KMS-11 (cell line): ENCODE measurements around the gene PCCA.

ENCODE experiments used
- H2AFZ ChIP-seq: fragments of 200-600 bp; sonication (generic); 2 replicates; pipeline ENCODE4 v1.6.1; 2016; ENCODE audit warnings: antibody characterized with exemption, mixed run types, low read depth
- H3K27ac ChIP-seq: fragments of 200-600 bp; sonication (generic); 2 replicates; pipeline ENCODE4 v1.6.1; 2016; ENCODE audit warnings: mild to moderate bottlenecking, mixed run types
- H3K27me3 ChIP-seq: fragments of 200-600 bp; sonication (generic); 2 replicates; pipeline ENCODE4 v1.6.1; 2017; ENCODE audit warnings: mild to moderate bottlenecking, low read depth, mixed run types, moderate library complexity; ENCODE audit not compliant: insufficient read depth
- H3K36me3 ChIP-seq: fragments of 200-600 bp; sonication (generic); 2 replicates; pipeline ENCODE4 v1.6.1; 2017; ENCODE audit warnings: mild to moderate bottlenecking, mixed run types; ENCODE audit not compliant: insufficient read depth
- H3K4me1 ChIP-seq: fragments of 200-600 bp; sonication (generic); 2 replicates; pipeline ENCODE4 v1.6.1; 2016; ENCODE audit warnings: mild to moderate bottlenecking, low read depth, mixed run types; ENCODE audit not compliant: poor library complexity, severe bottlenecking
- H3K4me2 ChIP-seq: fragments of 200-600 bp; sonication (generic); 2 replicates; pipeline ENCODE4 v1.7.0; 2016; ENCODE audit warnings: mild to moderate bottlenecking, mixed run types
- H3K4me3 ChIP-seq: fragments of 200-600 bp; sonication (generic); IDR thresholded peaks from 2 replicates; pipeline ENCODE4 v1.6.1; 2017; ENCODE audit warnings: low read depth, low read length, mixed read lengths; ENCODE audit not compliant: insufficient read depth
- H3K79me2 ChIP-seq: fragments of 200-600 bp; sonication (generic); 2 replicates; pipeline ENCODE4 v1.6.1; 2016; ENCODE audit warnings: low read depth, mixed run types; ENCODE audit not compliant: insufficient read depth
- H3K9ac ChIP-seq: fragments of 200-600 bp; sonication (generic); 2 replicates; pipeline ENCODE4 v1.6.1; 2016; ENCODE audit warnings: mild to moderate bottlenecking, mixed run types
- H4K20me1 ChIP-seq: fragments of 200-600 bp; sonication (generic); 2 replicates; pipeline ENCODE4 v1.6.1; 2016; ENCODE audit warnings: mild to moderate bottlenecking, mixed run types; ENCODE audit not compliant: insufficient read depth
- TF ChIP-seq, protein P1 (sequence below): fragments of 200-600 bp; sonication (generic); conservative IDR thresholded peaks from 2 replicates; pipeline ENCODE4 v1.6.1; 2017; ENCODE audit warnings: low read depth, mild to moderate bottlenecking, antibody characterized with exemption, low read length, moderate library complexity, mixed read lengths

The PCCA gene

DNA sequence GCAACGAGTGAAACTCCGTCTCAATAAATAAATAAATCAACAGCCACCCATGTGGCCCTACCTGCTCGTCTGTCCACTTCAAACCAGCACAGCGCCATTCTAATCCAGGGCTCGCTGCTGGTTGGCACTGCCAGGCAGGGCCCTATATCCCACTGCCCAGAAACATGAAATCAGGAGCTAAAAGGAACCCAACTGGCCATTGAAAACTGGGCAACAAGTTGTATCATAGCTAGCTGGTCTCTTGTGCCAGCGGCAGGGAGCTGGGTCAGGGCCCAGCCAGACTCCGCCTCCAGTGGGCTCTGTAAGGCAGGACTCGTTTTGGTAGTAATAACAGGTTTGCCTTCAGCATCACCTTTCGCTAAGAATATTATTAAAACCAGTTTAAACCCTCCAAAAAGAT, 460.4 kb downstream of the PCCA start:
- no peak overlapping the region for H3K27ac ChIP-seq
- TF ChIP-seq, protein P1, sequence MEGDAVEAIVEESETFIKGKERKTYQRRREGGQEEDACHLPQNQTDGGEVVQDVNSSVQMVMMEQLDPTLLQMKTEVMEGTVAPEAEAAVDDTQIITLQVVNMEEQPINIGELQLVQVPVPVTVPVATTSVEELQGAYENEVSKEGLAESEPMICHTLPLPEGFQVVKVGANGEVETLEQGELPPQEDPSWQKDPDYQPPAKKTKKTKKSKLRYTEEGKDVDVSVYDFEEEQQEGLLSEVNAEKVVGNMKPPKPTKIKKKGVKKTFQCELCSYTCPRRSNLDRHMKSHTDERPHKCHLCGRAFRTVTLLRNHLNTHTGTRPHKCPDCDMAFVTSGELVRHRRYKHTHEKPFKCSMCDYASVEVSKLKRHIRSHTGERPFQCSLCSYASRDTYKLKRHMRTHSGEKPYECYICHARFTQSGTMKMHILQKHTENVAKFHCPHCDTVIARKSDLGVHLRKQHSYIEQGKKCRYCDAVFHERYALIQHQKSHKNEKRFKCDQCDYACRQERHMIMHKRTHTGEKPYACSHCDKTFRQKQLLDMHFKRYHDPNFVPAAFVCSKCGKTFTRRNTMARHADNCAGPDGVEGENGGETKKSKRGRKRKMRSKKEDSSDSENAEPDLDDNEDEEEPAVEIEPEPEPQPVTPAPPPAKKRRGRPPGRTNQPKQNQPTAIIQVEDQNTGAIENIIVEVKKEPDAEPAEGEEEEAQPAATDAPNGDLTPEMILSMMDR = no peak
- H3K4me3 ChIP-seq = no peak overlapping the region
- H3K4me1 ChIP-seq = no peaks in the 10 kb centered on the region
- H3K4me2 ChIP-seq = no peak overlapping the region
- H3K79me2 ChIP-seq = no peaks in the 10 kb centered on the region
- no peaks in the 10 kb centered on the region for H3K27me3 ChIP-seq
- no peak overlapping the region for H2AFZ ChIP-seq
- no peaks in the 10 kb centered on the region for H3K36me3 ChIP-seq
- no peak overlapping the region for H3K9ac ChIP-seq
- H4K20me1 ChIP-seq = no peaks in the 10 kb centered on the region

DNA sequence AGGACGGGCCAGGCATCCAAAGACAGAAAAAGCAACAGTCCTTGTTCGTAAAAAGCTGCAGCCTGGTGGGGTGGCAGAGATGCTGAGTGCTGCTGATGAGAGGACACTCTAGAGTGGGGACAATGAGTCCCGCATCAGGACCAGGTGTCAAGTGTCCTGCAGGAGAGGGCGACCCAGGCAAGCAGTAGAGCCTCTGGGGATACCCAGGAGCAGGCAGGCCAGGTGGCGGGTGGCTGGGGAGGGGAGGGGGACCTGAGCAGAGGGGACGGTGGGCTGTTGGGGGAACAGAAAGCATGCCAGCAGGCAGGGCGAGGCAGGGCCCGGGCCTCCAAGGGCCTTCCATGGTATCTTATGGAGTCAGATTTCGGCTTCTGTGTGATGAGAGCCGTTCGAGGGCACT, 463.9 kb downstream of the PCCA start:
- H4K20me1 ChIP-seq = no peaks in the 10 kb centered on the region
- H3K4me2 ChIP-seq = no peak overlapping the region
- TF ChIP-seq, protein P1 = no peak
- H3K4me3 ChIP-seq = no peak overlapping the region
- no peaks in the 10 kb centered on the region for H3K79me2 ChIP-seq
- no peak overlapping the region for H3K27ac ChIP-seq
- H2AFZ ChIP-seq = no peak overlapping the region
- H3K27me3 ChIP-seq = no peaks in the 10 kb centered on the region
- H3K9ac ChIP-seq = no peak overlapping the region
- no peaks in the 10 kb centered on the region for H3K4me1 ChIP-seq
- H3K36me3 ChIP-seq = no peaks in the 10 kb centered on the region

DNA sequence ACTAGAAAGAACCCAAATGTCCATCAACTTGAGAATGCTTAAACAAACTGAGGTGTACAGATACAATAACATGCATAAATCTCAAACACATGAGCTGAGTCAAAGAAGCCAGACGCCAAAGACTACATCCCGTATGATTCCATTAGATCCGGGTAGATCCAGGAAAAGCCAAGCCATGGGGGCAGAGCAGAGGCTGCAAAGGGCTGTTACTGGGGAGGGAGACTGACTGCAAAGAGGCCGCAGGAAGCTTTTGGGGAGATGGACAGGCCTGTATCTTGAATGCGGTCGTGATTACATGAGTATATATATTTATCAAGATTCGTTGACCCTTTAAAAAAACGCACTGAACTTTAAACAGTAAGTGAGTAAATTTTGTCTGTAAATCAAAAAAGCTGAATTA, 471.0 kb downstream of the PCCA start:
- Histone ChIP-seq H3K4me2 (no peak overlapping the region), H2AFZ (no peak overlapping the region), H3K4me1 (peaks cover 16% of the 10 kb centered on the region), H3K79me2 (no peaks in the 10 kb centered on the region), H3K27me3 (no peaks in the 10 kb centered on the region), H4K20me1 (no peaks in the 10 kb centered on the region), H3K9ac (no peak overlapping the region), H3K4me3 (no peak overlapping the region), H3K27ac (no peak overlapping the region), H3K36me3 (no peaks in the 10 kb centered on the region)
- TF ChIP-seq, protein P1 = no peak

DNA sequence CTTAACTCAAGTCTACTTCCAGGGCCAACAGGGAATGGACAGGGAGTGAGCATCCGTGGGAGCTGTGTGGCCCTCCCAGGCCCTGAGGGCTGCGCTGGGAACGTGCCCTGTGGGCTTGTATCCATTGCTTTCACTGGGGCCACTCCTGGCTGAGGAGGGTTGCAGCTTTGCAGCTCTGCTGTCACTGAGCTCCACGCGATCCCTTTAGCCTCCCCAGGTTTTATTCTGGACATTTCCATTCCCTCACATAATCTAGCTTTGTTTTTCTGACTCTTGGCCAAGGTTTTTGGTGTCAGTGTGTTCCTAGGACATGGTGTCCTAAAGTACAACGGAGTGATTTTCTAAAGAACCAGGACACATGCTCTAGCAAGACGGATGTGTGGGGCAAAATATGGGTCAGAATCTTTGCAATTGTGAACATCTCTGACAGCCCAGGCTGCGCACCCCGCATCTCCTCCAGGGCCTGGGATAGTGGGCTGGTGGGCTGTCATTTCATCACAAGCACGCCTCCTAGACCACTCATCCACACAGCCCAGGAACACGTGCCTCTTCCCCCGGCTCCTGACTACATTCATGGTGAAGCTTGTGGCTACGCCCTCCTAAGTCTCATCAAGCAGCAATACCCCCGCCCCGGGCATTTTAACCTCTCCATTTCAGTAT, 471.7 kb downstream of the PCCA start:
- Histone ChIP-seq H3K27ac (no peak overlapping the region), H2AFZ (no peak overlapping the region), H3K4me2 (no peak overlapping the region), H3K9ac (no peak overlapping the region), H3K79me2 (no peaks in the 10 kb centered on the region), H3K4me3 (no peak overlapping the region), H3K4me1 (peaks cover 23% of the 10 kb centered on the region), H3K27me3 (no peaks in the 10 kb centered on the region), H4K20me1 (no peaks in the 10 kb centered on the region), H3K36me3 (no peaks in the 10 kb centered on the region)
- TF ChIP-seq, protein P1 = no peak
